Measurements from ENCODE around the gene SLC44A5.

GRCh38 chr1:75528001-75528400 is 82.9 kb downstream of the SLC44A5 start:
- TF ChIP-seq POLR2A (IDR thresholded peaks at IDR 0.05; ENCODE audit: low read length): no peak
- TF ChIP-seq GATA1 (IDR thresholded peaks at IDR 0.05; ENCODE audit: low read depth, low read length): no peak

Measured in erythroblast (primary cell).